ENCODE data around the gene DENR.

The DENR gene

GRCh38 chr12:122807651-122808050 lies 55.0 kb downstream of the DENR start:
- in situ Hi-C loops (cut with HindIII; ENCODE audit: low sequenced_read_pairs) = no loop called here
- no peak for TF ChIP-seq CTCF (IDR thresholded peaks at IDR 0.05; ENCODE audit: low read depth, low read length)
- no peak for DNase-seq (ENCODE audit: low read depth, low spot score)
- no peak overlapping the region for H3K4me3 ChIP-seq (ENCODE audit: low read depth, low read length)

- no peak for DNase-seq (ENCODE audit: low read depth, low spot score)
- TF ChIP-seq CTCF (IDR thresholded peaks at IDR 0.05; ENCODE audit: low read depth, low read length) = no peak
- in situ Hi-C loops (cut with HindIII; ENCODE audit: low sequenced_read_pairs) = no loop called here
- H3K4me3 ChIP-seq (ENCODE audit: low read depth, low read length) = no peak overlapping the region
Measured at GRCh38 chr12:122811777-122812176, 59.2 kb downstream of the DENR start.

GRCh38 chr12:122813310-122813713 lies 60.7 kb downstream of the DENR start:
- no peak for TF ChIP-seq CTCF (IDR thresholded peaks at IDR 0.05; ENCODE audit: low read depth, low read length)
- DNase-seq (ENCODE audit: low read depth, low spot score) = no peak
- in situ Hi-C loops (cut with HindIII; ENCODE audit: low sequenced_read_pairs) = no loop called here
- H3K4me3 ChIP-seq (ENCODE audit: low read depth, low read length) = no peak overlapping the region

- no peak overlapping the region for H3K4me3 ChIP-seq (ENCODE audit: low read depth, low read length)
- DNase-seq (ENCODE audit: low read depth, low spot score) = no peak
- no peak for TF ChIP-seq CTCF (IDR thresholded peaks at IDR 0.05; ENCODE audit: low read depth, low read length)
- in situ Hi-C loops (cut with HindIII; ENCODE audit: low sequenced_read_pairs) = no loop called here
Measured at GRCh38 chr12:122819209-122819785, 66.7 kb downstream of the DENR start.

GRCh38 chr12:122820138-122820537 lies 67.5 kb downstream of the DENR start:
- in situ Hi-C loops (cut with HindIII; ENCODE audit: low sequenced_read_pairs) = no loop called here
- H3K4me3 ChIP-seq (ENCODE audit: low read depth, low read length) = no peak overlapping the region
- no peak for DNase-seq (ENCODE audit: low read depth, low spot score)
- no peak for TF ChIP-seq CTCF (IDR thresholded peaks at IDR 0.05; ENCODE audit: low read depth, low read length)

Measured in astrocyte of the spinal cord (primary cell).